Measurements from ENCODE around the gene NDUFB4. TPM values are rescaled to one million over a fixed set of nuclear protein-coding genes. Genes with fewer than 3 reads are reported as not detected.

NDUFB4 gene
- total RNA-seq, 4 donors from 2014 or later: 44.1 to 58.8 (median 49.7) TPM

GRCh38 chr3:120640231-120640630 is 44.1 kb downstream of the NDUFB4 start:
- TF ChIP-seq CTCF (IDR thresholded peaks at IDR 0.05) (no peak), EP300 (IDR thresholded peaks at IDR 0.05) (no peak), POLR2A (IDR thresholded peaks at IDR 0.05) (no peak)
- no peaks in the 10 kb centered on the region for H3K27me3 ChIP-seq
- H3K4me1 ChIP-seq: peaks cover 0 to 3% (median 0%) of the 10 kb centered on the region in 4 donors
- H3K9me3 ChIP-seq: no peaks in the 10 kb centered on the region
- DNase-seq (ENCODE audit: low spot score in 2 of 2): no peak
- no peaks in the 10 kb centered on the region for H3K36me3 ChIP-seq
- WGBS, 2 donors: 57 to 59% methylated on average over 1 of the region's 1 CpG
- no peak overlapping the region for H3K4me3 ChIP-seq
- no peak overlapping the region for H3K27ac ChIP-seq

GRCh38 chr3:120641696-120642246 is 45.6 kb downstream of the NDUFB4 start:
- Histone ChIP-seq H3K4me3 (no peak overlapping the region), H3K9me3 (no peaks in the 10 kb centered on the region), H3K27ac (no peak overlapping the region), H3K27me3 (no peaks in the 10 kb centered on the region), H3K36me3 (no peaks in the 10 kb centered on the region), H3K4me1 (peaks cover 0 to 4% (median 0%) of the 10 kb centered on the region in 4 donors)
- TF ChIP-seq POLR2A (IDR thresholded peaks at IDR 0.05): no peak
- no peak for TF ChIP-seq EP300 (IDR thresholded peaks at IDR 0.05)
- TF ChIP-seq CTCF (IDR thresholded peaks at IDR 0.05): no peak
- WGBS, 2 donors: 75 to 87% methylated on average over 2 of the region's 2 CpGs
- DNase-seq (ENCODE audit: low spot score in 2 of 2): no peak

GRCh38 chr3:120642368-120642948 is 46.3 kb downstream of the NDUFB4 start:
- Histone ChIP-seq H3K27me3 (no peaks in the 10 kb centered on the region), H3K4me1 (peaks cover 0 to 4% (median 0%) of the 10 kb centered on the region in 4 donors), H3K4me3 (no peak overlapping the region), H3K9me3 (no peaks in the 10 kb centered on the region), H3K36me3 (no peaks in the 10 kb centered on the region), H3K27ac (no peak overlapping the region)
- TF ChIP-seq POLR2A (IDR thresholded peaks at IDR 0.05) (no peak), CTCF (IDR thresholded peaks at IDR 0.05) (no peak), EP300 (IDR thresholded peaks at IDR 0.05) (no peak)
- DNase-seq (ENCODE audit: low spot score in 2 of 2): no peak
- 62 to 67% methylated on average over 4 of the region's 4 CpGs for WGBS, 2 donors

- WGBS, 2 donors: 29 to 31% methylated on average over 5 of the region's 5 CpGs
- TF ChIP-seq CTCF (IDR thresholded peaks at IDR 0.05) (no peak), EP300 (IDR thresholded peaks at IDR 0.05) (no peak), POLR2A (IDR thresholded peaks at IDR 0.05) (no peak)
- Histone ChIP-seq H3K27me3 (no peaks in the 10 kb centered on the region), H3K27ac (no peak overlapping the region), H3K4me1 (peaks cover 0 to 4% (median 0%) of the 10 kb centered on the region in 4 donors), H3K4me3 (no peak overlapping the region), H3K9me3 (no peaks in the 10 kb centered on the region), H3K36me3 (no peaks in the 10 kb centered on the region)
- DNase-seq (ENCODE audit: low spot score in 2 of 2): no peak
Observed at GRCh38 chr3:120645083-120645845, 49.1 kb downstream of the NDUFB4 start.
